HepG2 (cell line): ENCODE results near the gene COPZ2. TPM values are rescaled to one million over a fixed set of nuclear protein-coding genes. Genes with fewer than 3 reads are reported as not detected.

Experiments used
- ATAD3A ChIP-seq: sonication (generic); formaldehyde crosslinking; IDR thresholded peaks from 2 replicates; pipeline ENCODE4 v1.4.0; 2020; ENCODE audit warnings: missing genetic modification reagents
- ATF2 ChIP-seq: sonication (generic); formaldehyde crosslinking; IDR thresholded peaks from 2 replicates; pipeline ENCODE4 v1.4.0; 2020; ENCODE audit warnings: missing genetic modification reagents
- ATF7 ChIP-seq, 2 experiments: fragments of 450-650 bp in 1 of 2; sonication (generic) in 1 of 2; formaldehyde crosslinking in 1 of 2; IDR thresholded peaks; 2 replicates each; pipeline versions ENCODE4 v1.4.0 to v1.6.1; 2016 to 2020; ENCODE audit warnings: antibody characterized with exemption in 1 of 2, mild to moderate bottlenecking in 1 of 2, missing genetic modification reagents in 1 of 2
- BHLHE40 ChIP-seq: IDR thresholded peaks from 2 replicates; pipeline ENCODE4 v1.6.1; 2011; ENCODE audit warnings: low read length, improper control_type of control experiment
- EZH2 ChIP-seq: conservative IDR thresholded peaks from 2 replicates; pipeline ENCODE4 v1.6.1; 2012; ENCODE audit warnings: mild to moderate bottlenecking, low read depth, low read length, moderate library complexity
- KLF12 ChIP-seq: sonication (generic); formaldehyde crosslinking; IDR thresholded peaks from 2 replicates; pipeline ENCODE4 v1.4.0; 2020; ENCODE audit warnings: missing genetic modification reagents, borderline replicate concordance
- LCORL ChIP-seq, 2 experiments: fragments of 450-650 bp in 1 of 2; sonication (generic) in 1 of 2; formaldehyde crosslinking in 1 of 2; IDR thresholded peaks; 2 replicates each; pipeline versions ENCODE4 v1.5.0 to v1.6.1; 2017 to 2020; ENCODE audit warnings: antibody characterized with exemption in 1 of 2, missing genetic modification reagents in 1 of 2
- MXI1 ChIP-seq: IDR thresholded peaks from 3 replicates; pipeline ENCODE4 v1.6.1; 2012; ENCODE audit warnings: low read depth, low read length, inconsistent platforms, borderline replicate concordance
- POLR2A ChIP-seq, 2 experiments: IDR thresholded peaks; 2 replicates each; pipeline ENCODE4 v1.6.1; 2011; ENCODE audit warnings: low read depth in 2 of 2, low read length in 2 of 2, mild to moderate bottlenecking in 1 of 2, moderate library complexity in 1 of 2; ENCODE audit not compliant: insufficient read depth in 1 of 2
- SALL2 ChIP-seq: sonication (generic); formaldehyde crosslinking; IDR thresholded peaks from 2 replicates; pipeline ENCODE4 v1.8.1; 2023; ENCODE audit warnings: mild to moderate bottlenecking, missing genetic modification reagents, inconsistent platforms
- TGIF2 ChIP-seq: IDR thresholded peaks from 2 replicates; pipeline ENCODE4 v1.6.1; 2016; ENCODE audit warnings: control low read depth, missing compliant biosample characterization
- THAP11 ChIP-seq: IDR thresholded peaks from 2 replicates; pipeline ENCODE4 v1.6.1; 2016; ENCODE audit warnings: missing biosample characterization, missing genetic modification reagents
- THRA ChIP-seq: sonication (generic); formaldehyde crosslinking; IDR thresholded peaks from 2 replicates; pipeline ENCODE4 v1.4.0; 2020; ENCODE audit warnings: missing genetic modification reagents, borderline replicate concordance
- ZBTB46 ChIP-seq: sonication (generic); formaldehyde crosslinking; IDR thresholded peaks from 2 replicates; pipeline ENCODE4 v1.4.0; 2020; ENCODE audit warnings: mild to moderate bottlenecking, missing genetic modification reagents, borderline replicate concordance
- ZBTB7B ChIP-seq: sonication (generic); formaldehyde crosslinking; IDR thresholded peaks from 2 replicates; pipeline ENCODE4 v1.4.0; 2020; ENCODE audit warnings: missing genetic modification reagents
- ZNF326 ChIP-seq: sonication (generic); formaldehyde crosslinking; IDR thresholded peaks from 2 replicates; pipeline ENCODE4 v1.4.0; 2020; ENCODE audit warnings: missing genetic modification reagents, borderline replicate concordance
- ZNF547 ChIP-seq: sonication (generic); formaldehyde crosslinking; IDR thresholded peaks from 2 replicates; pipeline ENCODE4 v1.5.1; 2020; ENCODE audit warnings: mild to moderate bottlenecking, missing genetic modification reagents
- ZNF678 ChIP-seq: sonication (generic); formaldehyde crosslinking; IDR thresholded peaks from 2 replicates; pipeline ENCODE4 v1.4.0; 2020; ENCODE audit warnings: mild to moderate bottlenecking, missing genetic modification reagents
- polyA plus RNA-seq, 8 experiments: library from polyadenylated mRNA; depleted of rRNA in 3 of 8; stranded (reverse) in 7 of 8; unstranded in 1 of 8; fragments of >200 nt; fragmentation: Illumina TruSeq in 4 of 8; extraction: Trizol in 4 of 8; gene quantifications; 2 replicates each; pipeline versions ENCODE4 v1.2.1 to v1.2.3, GENCODE V29; 2011 to 2016; ENCODE audit warnings: low read depth in 4 of 8, missing spikeins in 1 of 8, mixed read lengths in 1 of 8; ENCODE audit not compliant: insufficient read depth in 1 of 8
- total RNA-seq, 5 experiments: library from RNA; depleted of rRNA; stranded (reverse); fragments of >200 nt; fragmentation: Illumina TruSeq; extraction: Trizol; gene quantifications; 2 replicates each; pipeline ENCODE4 v1.2.3, GENCODE V29; 2016; ENCODE audit warnings: low read depth in 1 of 5

Gene COPZ2
- total and polyA plus RNA-seq, 2 of the 13 experiments (the other 11 are each of a cell fraction or from before 2014, with no cell fraction given): 0.61 to 1.5 TPM

GRCh38 chr17:48026502-48027321 is 10.9 kb downstream of the COPZ2 start (continued):
- no peak for TF ChIP-seq EZH2
- TF ChIP-seq SALL2: peak; percentile 74
- TF ChIP-seq LCORL (IDR thresholded peaks at IDR 0.05): no peak
- TF ChIP-seq LCORL (CRISPR knock-in tag; IDR thresholded peaks at IDR 0.05): peak; percentile 42; the same call in 1 of the 2 replicates
- peak; percentile 31; the same call in 1 of the 2 replicates for TF ChIP-seq TGIF2 (CRISPR knock-in tag)
- no peak for TF ChIP-seq ATAD3A (CRISPR knock-in tag)
- 0 out of 2 replicates have a peak, but pooled peaks have one; percentile 84 for TF ChIP-seq ZBTB46 (CRISPR knock-in tag)
- TF ChIP-seq ATF2: peak; percentile 38; the same call in 1 of the 2 replicates
- TF ChIP-seq POLR2A (IDR thresholded peaks at IDR 0.05; ENCODE audit: insufficient read depth in 1 of 2, low read depth in 2 of 2, low read length in 2 of 2): no peak
- peak; percentile 95 for TF ChIP-seq ZBTB7B (CRISPR knock-in tag)
- peak; percentile 78; the same call in 1 of the 2 replicates for TF ChIP-seq ZNF678
- no peak for TF ChIP-seq KLF12
- peak; percentile 53; the same call in 1 of the 2 replicates for TF ChIP-seq BHLHE40
- 0 out of 2 replicates have a peak, but pooled peaks have one; percentile 26 for TF ChIP-seq THRA (CRISPR knock-in tag)
- peak; percentile 36; the same call in 1 of the 2 replicates for TF ChIP-seq ZNF547 (CRISPR knock-in tag)
- TF ChIP-seq ZNF326: 0 out of 2 replicates have a peak, but pooled peaks have one; percentile 40
- no peak for TF ChIP-seq ATF7 (IDR thresholded peaks at IDR 0.05)
- peak; percentile 80; the same call in 1 of the 2 replicates for TF ChIP-seq ATF7 (CRISPR knock-in tag; IDR thresholded peaks at IDR 0.05)
- TF ChIP-seq THAP11 (CRISPR knock-in tag): peak; percentile 61
- TF ChIP-seq MXI1: peak; percentile 32; the same call in 1 of the 3 replicates
